Breast epithelium (tissue), 3 donors: ENCODE measurements around the gene EIF3L.

Experiments used
- POLR2A ChIP-seq: fragments of 450-650 bp; IDR thresholded peaks from one replicate; pipeline ENCODE4 v1.6.1; 2016; ENCODE audit warnings: antibody characterized with exemption, mild to moderate bottlenecking, moderate library complexity
- TF ChIP-seq, protein P1 (sequence below), 3 donors: fragments of 450-650 bp; IDR thresholded peaks; one replicate each; pipeline ENCODE4 v1.5.1; 2016 to 2017; ENCODE audit warnings: antibody characterized with exemption in 3 of 3, mild to moderate bottlenecking in 3 of 3, moderate library complexity in 3 of 3

DNA sequence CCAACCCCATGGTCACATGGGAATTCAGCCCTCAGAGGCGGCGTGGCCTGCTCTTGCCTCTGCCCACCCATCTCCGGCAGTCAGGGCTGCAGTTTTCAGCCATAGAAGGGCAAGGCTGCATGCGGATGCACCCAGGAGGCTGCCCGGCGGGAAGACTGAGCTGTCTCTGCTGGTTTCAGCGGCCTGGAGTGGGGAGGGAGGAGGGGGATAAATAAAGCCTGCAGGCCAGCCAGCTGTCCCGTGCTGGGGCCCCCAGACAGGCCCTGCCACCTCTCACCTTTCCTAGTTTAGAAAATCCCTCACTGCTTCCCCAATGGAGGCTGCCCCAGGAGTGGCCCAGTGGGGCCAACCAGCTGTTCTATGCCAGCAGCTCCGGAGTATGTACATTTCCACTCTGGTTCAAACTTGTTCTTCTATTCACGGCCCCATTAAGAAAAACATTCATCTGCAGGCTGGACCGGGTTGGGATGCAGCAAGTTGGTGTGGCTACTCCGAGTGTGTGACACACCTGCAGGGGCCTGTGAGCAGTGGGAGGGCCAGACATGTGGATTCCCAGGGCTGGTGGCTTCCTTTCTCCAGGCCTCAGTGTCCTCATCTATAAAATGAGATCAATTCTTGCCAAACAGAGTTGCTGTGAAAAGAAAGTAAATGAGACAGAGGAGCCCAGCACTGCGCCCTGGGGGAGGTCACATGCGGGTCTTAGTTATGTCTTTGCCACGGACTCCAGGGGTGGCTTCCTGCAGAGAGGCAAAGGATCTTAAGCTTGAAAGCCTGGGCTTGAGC is 61.9 kb downstream of the EIF3L start:
- TF ChIP-seq POLR2A = no peak
- TF ChIP-seq, protein P1, sequence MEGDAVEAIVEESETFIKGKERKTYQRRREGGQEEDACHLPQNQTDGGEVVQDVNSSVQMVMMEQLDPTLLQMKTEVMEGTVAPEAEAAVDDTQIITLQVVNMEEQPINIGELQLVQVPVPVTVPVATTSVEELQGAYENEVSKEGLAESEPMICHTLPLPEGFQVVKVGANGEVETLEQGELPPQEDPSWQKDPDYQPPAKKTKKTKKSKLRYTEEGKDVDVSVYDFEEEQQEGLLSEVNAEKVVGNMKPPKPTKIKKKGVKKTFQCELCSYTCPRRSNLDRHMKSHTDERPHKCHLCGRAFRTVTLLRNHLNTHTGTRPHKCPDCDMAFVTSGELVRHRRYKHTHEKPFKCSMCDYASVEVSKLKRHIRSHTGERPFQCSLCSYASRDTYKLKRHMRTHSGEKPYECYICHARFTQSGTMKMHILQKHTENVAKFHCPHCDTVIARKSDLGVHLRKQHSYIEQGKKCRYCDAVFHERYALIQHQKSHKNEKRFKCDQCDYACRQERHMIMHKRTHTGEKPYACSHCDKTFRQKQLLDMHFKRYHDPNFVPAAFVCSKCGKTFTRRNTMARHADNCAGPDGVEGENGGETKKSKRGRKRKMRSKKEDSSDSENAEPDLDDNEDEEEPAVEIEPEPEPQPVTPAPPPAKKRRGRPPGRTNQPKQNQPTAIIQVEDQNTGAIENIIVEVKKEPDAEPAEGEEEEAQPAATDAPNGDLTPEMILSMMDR (IDR thresholded peaks at IDR 0.05) = no peak
